Measurements from ENCODE around the gene PRKAR1B. TPM values are rescaled to one million over a fixed set of nuclear protein-coding genes. Genes with fewer than 3 reads are reported as not detected.

The PRKAR1B gene
- total RNA-seq, 1 donor from 2014 or later: 19.9 TPM

DNA sequence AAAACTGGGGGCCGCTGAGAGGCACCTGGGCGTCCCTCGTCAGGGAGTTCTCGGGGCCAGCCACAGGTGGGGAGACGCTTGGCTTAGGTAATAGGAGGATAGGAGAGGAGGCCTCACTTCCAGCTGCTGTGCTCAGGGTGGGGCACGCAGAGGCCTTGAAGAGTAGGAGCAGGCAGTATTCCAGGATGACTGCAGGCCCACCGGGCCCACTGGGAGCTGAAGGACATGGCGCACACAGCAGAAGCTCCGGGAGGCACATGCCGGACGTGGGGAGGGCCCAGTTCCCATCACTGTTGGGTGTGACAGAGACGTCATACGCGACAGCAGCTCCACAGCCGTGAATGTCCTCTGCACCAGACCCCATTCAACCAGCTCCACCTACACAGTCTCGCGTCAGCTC lies 185.4 kb downstream of the PRKAR1B start:
- DNase-seq (ENCODE audit: low spot score): no peak

DNA sequence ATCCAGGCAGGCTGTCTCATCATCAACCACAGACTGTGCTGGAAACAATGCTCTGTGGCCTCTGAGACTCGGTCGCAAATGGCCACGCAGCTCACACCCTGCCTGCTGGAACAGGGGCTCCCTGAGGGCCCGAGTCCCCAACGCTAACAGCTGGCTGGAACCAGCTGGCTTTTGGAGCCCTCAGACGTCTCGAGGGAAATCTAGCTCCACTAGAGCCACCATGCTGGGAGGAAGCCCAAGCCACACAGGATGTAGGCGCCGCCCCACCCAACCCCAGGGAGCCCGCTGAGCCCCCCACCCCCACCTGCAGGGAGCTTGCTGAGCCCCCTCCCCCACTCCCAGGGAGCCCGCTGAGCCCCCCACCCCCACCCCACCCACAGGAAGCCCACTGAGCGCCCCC lies 186.1 kb downstream of the PRKAR1B start:
- no peak for DNase-seq (ENCODE audit: low spot score)

DNA sequence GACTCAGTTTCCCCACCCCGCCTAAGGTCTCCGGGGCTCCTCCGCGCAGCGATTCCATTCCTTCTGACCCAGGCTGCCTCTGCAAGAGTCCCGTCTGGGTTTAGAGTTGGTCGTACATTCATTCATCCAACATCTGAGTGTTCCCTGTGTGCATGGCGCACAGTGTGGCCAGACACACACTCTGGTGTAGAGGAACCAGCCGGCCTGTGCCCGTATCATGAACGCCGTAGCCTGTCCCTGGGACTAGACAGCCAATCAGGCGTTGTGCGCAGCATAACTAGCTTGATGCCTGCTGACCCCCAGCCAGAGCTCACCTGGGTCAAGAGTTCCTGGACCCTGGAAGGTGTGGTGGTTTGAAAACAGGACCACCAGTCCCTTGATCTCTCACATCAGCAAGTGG lies 186.5 kb downstream of the PRKAR1B start:
- no peak for DNase-seq (ENCODE audit: low spot score)

DNA sequence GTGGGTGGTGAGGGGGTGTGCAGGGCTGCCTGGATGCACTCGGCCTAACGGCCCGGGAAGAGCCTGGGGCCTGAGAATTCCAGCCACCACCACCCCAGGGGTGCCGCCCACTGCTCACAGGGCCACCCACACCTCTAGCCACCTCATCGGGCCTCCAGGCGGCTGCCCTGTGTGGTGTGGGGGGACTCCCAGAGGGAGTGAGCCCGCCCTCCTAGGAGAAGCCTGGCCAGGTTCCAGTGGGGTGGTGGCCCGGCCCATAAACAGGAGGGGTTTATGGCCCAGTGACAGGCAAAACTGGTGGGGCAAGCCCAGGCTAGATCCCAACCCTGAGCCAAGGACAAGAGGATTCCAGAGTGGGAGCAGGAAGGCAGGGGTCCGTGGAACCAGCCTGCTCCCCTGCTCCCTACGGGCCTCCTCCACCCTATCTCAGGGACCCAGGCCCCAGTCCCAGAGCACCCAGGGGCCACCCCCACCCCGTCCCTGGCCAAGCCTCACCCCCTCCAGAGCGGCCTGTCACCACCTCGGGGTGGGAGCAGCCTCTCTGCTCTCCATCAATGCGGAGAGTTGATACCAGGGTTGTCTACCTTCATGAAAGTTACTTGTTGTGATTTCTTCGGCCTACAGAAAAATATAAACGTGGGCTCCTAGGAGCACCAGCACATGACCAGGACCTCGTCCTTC lies 187.2 kb downstream of the PRKAR1B start:
- DNase-seq (ENCODE audit: low spot score): no peak

DNA sequence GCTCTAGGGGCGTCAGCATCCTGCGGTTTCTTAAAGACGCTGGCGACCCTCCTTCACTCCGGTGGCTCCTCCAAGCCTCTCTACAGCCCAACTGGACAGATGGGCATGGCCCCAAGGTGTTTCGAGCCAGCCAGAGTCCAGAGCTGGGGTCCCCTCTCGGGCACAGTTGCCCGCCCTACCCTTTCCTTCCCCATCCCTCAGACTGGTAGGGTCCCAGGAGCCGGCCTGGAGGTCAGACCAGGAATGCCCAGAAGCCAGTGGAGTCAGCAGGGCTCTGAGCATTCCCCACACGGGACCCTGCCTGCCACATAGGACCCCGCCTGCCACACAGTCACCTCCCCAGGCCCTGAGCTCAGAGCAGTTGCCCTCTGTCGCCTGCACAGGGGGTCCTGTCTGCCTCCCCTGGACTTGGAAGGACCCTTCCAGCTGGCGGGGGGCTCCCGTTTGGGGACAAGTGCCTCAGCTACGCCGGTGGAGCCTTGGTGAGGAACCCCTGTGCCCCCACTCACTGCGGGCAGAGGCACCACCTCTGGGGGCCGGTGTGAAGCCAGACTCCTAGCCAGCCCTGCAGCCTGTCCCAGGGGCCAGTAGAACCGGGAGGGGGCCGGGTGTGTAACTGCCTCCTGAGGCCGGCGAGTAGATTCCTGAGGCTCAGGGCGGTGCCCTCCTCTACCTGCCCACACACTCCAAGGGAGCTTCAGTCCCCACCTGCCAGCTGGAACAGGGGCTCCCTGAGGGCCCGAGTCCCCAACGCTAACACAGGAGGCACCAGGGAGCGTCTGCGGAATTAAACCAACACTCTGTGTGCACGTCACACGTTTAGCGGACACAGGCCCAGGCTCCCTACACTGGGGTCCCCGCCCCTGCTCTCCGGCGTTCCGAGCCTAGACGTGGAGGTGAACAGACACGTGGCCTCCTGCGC lies 188.1 kb downstream of the PRKAR1B start:
- DNase-seq (ENCODE audit: low spot score): no peak

DNA sequence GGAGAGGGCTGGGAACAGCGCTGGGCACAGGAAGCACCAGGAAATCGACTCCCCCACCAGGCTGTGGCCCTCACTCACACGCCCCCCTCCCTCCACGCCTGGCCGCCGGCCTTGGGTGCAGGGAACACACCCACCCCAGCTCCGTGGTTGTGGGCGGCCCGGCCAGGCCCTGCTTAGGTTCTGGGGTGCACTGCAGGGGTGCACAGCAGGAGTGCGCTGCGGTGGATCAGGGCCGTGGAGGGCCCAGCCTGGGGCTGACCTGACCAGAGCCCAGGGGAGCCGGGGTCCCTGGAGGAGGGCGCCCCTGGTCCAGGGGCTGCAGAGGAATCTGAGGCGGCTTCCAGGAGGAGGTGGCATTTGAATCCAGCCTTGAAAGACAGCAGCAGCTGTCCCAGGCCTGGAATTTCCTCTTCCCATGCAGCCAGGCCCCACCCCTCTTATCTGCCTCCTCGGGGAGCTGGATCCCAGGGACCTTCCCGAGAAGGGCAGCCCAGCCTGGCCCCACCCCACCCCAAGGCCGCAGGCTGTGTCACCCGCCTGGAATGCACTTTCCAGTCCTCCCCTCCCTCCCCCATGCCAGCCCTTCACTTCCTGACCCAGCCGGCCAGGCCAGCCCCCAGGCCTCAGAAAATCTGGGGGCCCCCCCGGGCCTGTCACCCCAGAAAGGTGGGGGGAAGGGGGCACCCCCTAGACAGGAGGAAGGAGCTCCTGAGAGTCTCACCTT lies 189.0 kb downstream of the PRKAR1B start:
- DNase-seq (ENCODE audit: low spot score): peak; percentile 49

DNA sequence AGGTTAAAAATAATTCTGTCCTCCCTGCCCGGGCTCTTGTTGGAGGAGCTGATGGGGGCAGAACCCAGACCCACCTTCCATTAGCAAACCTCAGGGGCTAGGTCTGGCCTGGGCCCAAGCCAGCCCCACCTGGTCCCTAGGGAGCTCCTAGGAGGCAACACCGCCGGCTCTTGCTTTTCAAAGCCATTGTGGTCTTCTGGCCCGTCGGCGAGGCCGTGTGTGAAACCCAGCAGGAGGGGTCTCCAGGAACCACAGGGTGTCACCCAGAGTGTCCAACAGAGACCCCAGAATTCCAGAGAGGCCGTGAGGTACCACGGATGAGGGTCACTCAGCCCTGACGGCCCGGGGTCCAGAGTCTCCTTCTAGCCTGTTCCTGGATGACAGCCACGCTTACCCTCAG lies 190.8 kb downstream of the PRKAR1B start:
- DNase-seq (ENCODE audit: low spot score): no peak

DNA sequence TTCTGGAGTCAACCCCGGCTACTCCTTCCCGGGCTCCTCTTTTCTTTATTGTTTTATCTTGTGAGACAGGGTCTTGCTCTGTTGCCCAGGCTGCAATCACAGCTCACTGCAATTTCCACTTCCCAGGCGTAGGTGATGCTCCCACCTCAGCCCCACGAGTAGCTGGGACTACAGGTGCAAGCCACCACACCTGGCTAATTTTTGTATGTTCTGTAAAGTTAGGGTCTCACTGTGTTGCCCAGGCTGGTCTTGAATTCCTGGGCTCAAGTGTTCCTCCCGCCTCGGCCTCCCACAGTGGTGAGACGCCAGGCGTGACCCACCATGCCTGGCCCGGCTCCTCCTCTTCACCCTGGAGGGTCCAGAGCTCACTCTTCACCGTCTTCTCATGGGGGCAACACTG lies 192.1 kb downstream of the PRKAR1B start:
- DNase-seq (ENCODE audit: low spot score): no peak

DNA sequence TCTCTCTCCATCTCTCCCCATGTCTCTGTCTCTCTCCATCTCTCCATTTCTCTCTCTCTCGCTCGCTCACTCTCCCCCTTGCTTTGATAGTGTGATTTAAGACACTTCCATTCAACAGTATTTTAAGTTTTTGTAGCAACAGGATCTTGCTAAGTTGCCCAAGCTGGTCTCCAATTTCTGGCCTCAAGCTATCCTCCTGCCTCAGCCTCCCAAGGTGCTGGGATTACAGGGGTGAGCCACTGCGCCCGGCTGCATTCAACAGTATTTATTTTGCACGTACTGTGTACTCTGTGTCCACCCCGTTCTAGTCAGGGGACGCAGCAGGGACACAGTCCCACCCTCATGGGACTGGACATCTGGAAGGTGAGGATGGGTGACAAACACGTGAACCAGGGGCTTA lies 193.0 kb downstream of the PRKAR1B start:
- no peak for DNase-seq (ENCODE audit: low spot score)

DNA sequence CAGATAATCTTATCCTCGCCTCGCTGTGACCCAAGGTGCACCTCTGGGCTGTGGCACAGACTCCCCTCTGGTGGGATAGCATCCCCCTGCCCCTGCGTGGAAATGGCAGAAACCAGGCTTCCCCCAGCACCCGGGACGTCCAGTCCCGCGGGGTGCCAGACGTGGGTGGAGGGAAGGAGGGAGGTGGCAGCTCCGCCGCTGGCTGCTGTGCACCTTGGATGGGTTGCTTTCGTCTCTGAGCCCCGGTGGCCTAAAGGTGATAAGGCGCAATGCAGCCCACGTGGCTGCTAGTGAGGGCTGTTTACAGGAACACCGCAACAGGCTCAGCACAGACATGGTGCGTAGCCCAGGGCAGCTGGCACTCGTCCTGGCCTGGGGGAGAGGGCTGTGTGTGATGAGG lies 193.8 kb downstream of the PRKAR1B start:
- DNase-seq (ENCODE audit: low spot score): no peak

DNA sequence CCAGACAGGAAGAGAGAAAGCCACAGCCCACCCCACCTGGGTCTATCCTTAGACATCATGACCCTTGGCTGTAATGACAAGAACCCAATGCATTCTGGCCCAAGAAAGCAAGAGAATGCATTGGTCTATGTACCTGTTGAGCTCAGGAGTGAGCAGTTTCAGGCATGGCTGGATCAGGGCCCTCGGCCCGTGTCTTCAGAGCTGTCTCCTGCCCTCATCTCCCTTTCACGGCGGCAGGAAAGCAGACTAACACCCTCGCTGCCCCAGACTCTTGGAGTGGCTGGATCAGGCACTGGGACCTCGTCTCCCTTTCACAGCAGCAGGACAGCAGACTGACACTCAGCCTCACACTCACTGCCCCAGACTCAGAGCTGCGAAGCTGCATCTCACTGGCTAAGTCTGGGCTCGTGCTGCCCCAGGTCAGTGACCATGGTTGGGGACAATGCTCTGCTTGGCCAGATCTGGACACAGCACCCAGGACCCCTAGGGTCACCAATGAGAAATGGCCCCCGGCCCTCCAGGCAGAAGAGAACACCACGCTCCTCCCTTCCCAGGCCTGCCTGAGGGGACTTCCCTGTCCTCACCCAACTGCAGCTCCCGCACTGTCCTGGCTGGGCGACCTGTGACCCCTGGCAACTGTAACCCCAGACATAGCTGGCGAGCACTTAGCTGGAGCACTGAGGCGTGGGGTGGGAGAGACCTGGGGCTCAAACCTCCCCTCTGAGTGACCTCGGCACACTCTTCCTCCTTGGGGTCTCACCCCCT lies 194.5 kb downstream of the PRKAR1B start:
- no peak for DNase-seq (ENCODE audit: low spot score)

DNA sequence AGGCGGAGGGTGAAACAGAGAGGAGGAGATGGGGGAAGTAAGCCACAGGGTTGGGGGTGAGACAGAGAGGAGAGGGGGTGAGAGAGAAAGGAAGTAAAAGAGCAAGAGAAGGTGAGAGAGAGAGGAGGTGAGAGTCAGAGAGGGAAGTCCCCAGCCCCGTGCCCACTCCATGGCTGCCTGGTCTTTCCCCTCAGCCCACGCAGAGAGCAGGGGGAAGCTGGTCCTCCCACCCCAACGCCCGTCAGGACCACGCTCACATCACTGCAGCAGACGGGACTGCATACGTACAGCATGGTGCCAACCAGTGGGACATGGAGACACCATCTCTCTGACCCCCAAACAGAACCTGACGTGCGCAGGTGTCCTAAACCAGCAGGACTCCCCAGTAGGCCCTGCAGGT lies 195.3 kb downstream of the PRKAR1B start:
- DNase-seq (ENCODE audit: low spot score): no peak

DNA sequence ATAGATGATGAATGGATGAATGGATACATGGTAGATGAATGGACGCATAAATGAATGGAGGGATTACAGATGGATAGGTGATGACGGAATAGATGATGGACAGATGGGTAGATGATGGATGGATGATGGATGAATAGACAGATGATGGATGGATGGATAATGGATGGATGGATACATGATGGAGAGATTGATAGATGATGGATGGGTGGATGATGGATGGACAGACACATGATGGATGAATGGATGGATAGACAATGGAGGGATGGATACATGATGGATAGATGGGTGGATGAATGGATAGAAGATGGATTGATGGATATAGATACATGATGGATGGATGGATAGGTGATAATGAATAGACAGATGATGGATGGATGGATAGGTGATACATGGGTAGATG lies 198.6 kb downstream of the PRKAR1B start:
- DNase-seq (ENCODE audit: low spot score): no peak

DNA sequence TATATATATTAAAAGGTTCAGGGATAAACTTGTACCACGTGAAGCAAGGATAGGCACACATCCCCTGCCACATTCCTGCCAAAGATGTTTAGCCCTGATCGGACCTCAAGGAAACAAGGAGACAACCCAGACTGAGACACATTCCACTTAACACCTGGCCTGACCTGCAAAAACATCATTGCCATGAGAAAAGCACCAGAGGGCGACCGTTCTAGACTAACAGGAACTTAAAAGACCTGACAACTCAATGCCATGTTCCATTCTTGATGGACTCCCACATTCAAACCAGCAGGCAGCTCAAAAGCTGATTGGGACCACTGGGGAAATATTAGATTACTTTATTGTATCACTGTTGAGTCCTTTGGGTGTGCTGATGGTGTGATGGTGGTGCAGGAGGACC lies 199.4 kb downstream of the PRKAR1B start:
- DNase-seq (ENCODE audit: low spot score): no peak

DNA sequence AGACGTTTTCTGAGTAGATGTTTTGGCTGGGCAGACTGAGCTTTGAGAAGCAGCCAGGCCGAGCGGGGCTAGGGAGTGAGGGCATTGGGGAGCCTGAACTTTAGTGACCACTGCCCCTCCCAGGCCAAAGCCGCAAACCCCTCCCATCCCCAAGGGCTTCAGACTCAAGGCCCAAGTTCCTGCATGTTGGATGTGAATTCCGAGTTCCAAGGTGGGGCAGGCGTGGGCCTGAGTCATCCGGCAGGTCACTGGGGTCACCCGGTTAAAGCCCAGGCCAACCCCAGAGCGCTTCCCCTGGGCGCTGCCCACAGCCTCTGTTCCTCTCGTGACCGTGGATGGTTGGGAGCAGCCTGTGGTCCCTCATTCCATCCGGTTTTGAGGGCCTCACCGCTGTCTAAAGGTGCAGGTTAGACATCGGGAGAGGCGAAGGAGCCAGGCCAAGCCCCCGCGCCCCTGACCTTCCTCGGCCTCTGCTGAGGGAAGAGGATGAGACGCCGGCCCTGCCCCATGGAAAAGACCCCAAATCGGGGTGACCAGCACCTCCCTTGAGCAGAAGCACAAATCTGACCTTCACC lies 200.5 kb downstream of the PRKAR1B start:
- no peak for DNase-seq (ENCODE audit: low spot score)

DNA sequence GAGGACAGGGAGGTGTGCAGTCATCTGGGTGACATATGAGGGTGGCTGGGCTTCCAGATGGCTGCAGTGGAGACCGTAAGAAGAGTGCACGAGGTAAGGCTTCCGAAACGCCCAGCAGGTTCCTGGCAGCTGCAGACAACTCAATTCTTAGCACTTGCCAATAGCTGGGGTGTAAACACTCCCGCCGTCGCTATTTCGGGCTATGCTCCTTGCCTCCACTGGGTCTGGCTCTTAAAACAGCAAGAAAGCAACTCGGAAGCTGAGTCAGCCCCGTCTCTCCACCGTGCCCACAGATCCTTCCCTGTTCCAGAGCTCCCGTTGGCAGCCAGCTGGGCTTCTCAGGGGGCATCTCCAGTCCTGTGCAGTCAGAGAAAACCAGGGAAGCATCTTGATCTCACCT lies 201.3 kb downstream of the PRKAR1B start:
- no peak for DNase-seq (ENCODE audit: low spot score)

DNA sequence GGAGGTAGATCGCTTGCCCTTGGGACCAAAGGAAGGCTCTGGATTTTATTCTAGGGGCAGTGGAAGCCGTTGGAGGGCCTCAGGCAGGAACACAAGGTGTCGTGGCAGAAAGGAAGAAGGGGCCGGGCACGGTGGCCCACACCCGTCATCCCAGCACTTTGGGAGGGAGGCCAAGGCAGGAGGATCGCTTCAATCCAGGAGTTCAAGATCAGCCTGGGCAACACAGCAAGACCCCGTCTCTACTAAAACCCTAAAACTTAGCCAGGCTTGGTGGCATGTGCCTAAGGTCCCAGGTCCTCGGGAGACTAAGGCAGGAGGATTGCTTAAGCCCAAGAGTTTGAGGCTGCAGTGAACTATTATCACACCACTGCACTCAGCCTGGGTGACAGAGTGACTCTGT lies 202.3 kb downstream of the PRKAR1B start:
- DNase-seq (ENCODE audit: low spot score): no peak

DNA sequence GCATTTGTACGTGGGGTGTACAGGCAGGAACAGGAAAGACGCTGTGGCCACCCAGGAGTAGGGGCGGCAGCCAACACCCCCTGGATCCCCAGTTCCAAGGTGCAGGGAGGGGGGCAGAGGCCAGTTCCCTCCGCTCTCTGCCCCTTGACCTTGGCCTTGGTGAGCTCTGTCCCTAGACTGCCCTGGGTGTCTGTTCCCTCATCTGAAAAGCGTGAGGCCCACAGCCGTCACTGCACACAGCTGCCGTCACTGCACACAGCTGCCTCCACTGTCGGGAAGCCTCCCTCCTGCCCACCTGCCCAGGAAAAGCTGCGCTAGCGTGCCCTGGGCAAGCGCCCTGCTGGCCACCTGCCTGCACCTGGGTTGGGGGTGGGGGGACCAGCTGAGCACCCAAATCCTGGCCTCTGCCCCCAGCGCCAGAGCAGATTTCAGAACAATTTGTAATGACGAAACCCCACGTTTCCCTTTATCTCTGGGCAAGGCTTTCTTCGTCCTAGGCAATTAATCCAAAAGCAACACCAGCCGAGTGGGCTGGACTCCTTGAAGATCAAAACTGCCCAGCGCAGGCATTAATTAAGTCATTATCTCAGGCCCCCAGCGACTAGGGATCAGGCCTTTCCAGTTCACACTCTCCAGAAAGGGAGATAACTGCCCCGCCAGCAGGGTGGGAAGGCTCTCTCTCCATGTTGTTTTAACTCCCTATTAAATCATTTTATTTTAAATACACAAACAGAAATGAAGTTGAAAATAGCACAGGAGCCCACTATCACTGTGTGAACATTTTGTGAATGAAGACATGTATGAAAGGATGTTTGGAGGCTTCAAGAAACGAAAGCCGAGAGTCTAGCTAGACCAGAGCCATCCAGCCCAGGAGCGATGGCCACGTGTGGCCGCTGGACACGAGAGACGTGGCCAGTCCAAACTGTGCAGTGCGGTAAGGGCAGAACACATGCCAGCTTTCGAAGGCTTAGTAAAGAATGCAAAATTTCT lies 203.4 kb downstream of the PRKAR1B start:
- no peak for DNase-seq (ENCODE audit: low spot score)

DNA sequence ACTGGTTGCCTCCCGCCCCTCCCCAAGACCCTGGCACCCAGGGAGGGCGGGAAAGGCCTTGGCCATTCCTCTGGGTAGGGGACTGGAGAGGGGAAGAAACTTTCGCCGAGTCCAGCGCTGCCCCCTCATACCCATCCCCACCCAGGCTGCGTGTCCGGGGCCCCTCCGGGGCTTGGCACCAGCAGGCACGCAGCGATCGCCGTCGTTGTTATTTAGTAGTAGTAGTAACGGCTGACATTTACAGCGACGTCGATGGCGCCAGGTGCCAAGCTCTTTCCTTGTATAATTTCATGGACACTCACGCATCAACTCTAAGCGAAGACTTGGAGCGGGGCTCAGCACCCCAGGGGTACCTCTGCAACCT lies 204.1 kb downstream of the PRKAR1B start:
- DNase-seq (ENCODE audit: low spot score): no peak
